GM19240 (cell line): ENCODE results near the gene PLEKHA7.

Experiments
- DNase-seq: peaks from one replicate; pipeline ENCODE4 v3.0.0; 2011; ENCODE audit warnings: low spot score; ENCODE audit not compliant: insufficient read length

The PLEKHA7 gene

DNA sequence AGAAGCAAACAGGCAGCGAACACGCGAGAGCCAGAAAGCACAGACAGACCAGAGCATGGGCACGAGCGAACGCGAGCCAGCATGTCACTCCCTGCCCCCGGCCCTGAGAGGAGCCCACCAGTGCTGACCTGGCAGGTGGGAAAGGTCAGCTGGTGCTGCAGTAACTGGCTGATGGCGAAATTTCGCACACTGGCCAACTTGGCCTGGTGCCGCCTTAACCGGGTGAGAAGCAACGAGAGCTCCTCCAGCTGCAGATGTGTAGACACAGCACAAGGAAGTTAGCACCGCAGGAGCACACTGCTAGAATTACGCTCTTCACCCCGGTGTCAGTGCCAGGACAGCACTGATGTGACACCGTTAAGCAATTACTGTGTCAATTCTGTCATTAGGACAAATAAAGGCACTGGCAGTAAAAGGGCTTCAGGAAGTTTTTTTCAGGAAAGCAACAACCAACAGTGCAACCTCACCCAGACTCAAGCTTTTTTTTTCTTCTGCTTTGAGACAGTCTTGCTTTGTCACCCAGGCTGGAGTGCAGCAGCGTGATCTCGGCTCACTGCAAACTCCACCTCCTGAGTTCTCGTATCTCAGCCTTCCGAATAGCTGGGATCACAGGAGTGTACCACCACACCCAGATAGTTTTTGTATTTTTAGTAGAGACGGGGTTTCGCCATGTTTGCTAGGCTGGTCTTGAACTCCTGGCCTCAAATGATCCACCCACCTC is 199.0 kb downstream of the PLEKHA7 start:
- no peak for DNase-seq

DNA sequence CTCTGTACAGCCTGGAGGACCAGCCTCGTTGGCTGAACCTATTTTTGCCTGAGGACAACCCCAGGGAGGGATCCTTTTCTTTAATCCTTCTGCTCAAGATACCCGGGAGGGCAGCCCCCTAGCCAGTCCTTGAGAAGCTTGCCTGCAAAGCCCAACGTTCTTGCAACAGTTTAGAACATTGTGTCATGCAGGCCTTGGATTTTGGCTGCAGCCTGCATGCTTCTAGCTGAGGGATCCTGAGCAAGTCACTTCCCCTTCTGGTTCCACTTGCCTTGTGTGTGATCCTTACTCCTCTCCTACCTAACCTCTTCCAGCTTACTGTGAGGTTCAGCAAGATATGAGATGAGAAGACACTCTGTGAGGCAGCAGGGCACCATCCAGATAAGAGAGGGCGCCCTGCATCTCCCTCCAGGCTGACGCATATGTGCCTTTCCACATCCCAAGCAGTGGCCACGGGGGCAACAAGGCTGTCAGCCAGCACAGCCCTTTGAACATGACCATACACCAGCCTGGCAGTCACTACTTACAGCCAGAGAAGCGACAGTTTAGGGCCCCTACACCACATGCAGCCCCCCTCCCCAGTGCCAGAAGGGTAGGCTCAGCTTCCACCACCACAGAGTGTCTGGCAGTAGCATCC is 199.7 kb downstream of the PLEKHA7 start:
- DNase-seq = no peak

GRCh38 chr11:16813126-16813525 is 201.1 kb downstream of the PLEKHA7 start:
- DNase-seq = no peak

DNA sequence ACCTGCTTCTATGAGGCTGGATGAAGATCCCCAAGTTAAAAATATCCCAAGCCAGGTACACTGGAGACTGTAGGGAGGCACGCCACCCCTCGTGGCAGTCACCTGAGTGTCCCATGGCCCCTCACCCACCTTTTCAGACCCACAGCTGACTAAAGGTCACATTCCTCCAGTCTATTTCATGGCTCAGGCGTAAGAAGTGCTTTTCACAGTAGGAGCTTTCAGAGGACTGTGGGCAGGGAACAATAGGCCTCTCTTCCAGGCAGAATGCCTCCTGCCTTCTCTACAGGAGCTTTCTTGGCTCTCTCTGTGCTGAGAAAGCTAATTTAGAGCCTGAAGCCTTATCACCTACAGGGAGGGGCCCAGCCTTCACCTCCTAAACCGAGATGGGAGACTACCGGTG is 201.9 kb downstream of the PLEKHA7 start:
- no peak for DNase-seq

- DNase-seq = no peak
Measured at GRCh38 chr11:16811136-16812020, 202.8 kb downstream of the PLEKHA7 start.

GRCh38 chr11:16809886-16810668 is 204.1 kb downstream of the PLEKHA7 start:
- DNase-seq = no peak

GRCh38 chr11:16807306-16807705 is 206.9 kb downstream of the PLEKHA7 start:
- no peak for DNase-seq

- no peak for DNase-seq
Measured at GRCh38 chr11:16806791-16807190, 207.4 kb downstream of the PLEKHA7 start.

GRCh38 chr11:16805938-16806337 is 208.3 kb downstream of the PLEKHA7 start:
- DNase-seq = no peak

- no peak for DNase-seq
Measured at GRCh38 chr11:16804104-16804947, 209.9 kb downstream of the PLEKHA7 start.

GRCh38 chr11:16801288-16801980 is 212.8 kb downstream of the PLEKHA7 start:
- no peak for DNase-seq

DNA sequence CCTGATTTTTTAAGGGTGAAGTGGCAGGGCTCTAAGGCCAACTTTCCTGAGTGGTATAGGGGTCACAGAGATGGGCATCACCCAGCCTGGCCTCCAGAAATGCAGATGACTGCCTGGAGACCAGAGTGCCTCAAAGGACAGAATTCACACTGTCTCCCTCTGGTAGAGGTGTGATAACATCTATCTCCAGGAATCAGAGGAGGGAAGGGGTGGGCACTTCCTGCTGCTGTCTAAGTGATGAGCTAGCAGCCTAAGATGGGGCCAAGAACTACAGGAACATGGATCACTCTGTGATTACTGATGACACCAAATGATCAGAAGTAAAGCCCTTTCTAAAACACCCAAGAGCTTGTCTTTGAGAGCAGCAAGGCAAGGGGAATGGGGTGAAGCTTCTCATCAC is 213.8 kb downstream of the PLEKHA7 start:
- DNase-seq = no peak

GRCh38 chr11:16799890-16800289 is 214.3 kb downstream of the PLEKHA7 start:
- no peak for DNase-seq

- no peak for DNase-seq
Measured at GRCh38 chr11:16799221-16799620, 215.0 kb downstream of the PLEKHA7 start.

- no peak for DNase-seq
Measured at GRCh38 chr11:16797776-16798175, 216.4 kb downstream of the PLEKHA7 start.

DNA sequence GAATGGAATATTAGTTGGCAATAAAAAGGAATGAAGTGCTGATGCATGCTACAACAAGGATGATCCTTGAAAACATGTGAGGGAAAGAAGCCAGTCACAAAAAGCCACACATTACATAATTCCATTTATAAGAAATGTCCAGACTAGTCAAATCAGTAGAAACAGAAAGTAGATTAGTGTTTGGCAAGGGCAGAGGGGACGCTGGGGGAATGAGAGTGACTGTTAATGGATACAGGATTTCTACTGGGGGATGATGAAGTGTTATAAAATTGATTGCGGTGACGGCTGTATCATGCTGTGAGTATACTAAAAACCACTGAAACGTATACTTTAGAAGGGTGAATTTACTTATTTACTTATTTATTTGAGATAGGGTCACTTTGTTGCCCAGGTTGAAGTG is 217.9 kb downstream of the PLEKHA7 start:
- no peak for DNase-seq

DNA sequence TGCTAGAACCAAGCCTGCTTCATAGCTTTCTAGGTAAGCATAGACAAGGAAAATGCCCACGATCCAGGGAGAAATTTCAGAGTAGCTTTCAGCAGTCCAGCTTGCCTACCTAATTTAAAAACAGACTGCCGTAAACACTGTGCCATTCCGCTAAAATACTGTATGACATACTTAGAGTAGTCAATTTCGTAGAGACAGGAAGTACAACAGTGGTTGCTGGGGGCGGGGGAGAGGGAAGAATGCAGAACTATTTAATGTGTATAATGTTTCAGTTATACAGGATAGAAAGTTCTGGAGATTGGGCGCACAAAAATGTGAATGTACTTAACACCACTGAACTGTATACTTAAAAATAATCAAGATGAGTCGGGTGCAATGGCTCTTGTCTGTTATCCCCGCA is 219.1 kb downstream of the PLEKHA7 start:
- DNase-seq = no peak

DNA sequence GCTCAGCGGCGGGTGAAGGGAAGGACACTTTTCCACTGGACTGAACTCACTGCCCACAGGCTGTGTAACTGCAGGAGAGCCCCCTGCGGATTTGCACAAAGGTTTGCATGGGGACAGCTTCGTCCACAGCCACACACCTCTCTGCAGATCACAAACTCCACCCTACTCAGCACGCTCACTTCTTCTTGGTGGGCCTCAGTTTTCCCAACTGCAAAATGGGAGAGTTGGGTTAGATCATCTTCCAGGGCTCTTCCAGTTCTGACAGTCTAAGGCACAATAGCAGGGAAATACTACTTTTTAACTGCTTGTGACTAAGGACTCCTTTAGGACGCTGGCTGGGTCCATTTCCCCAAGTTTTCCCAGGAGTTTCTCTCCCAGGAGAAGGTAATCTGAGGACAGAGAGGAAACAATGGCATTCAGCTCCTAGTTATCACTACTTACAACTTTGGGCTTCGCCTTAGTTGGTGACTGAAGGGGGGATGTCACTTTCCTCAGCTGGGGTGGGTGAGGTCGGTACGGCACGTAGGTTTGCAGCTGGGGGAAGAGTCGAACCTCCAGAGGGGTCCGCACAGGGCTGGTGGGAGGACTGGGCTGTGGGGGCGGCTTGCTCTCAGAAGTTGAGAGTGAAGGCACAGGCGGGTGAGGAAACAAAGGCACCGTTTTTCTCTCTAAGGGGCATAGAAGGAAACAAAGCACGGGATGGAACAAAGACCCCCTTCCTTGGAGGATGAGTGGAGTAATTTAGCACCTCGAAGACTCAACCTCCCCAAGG is 220.0 kb downstream of the PLEKHA7 start:
- no peak for DNase-seq

DNA sequence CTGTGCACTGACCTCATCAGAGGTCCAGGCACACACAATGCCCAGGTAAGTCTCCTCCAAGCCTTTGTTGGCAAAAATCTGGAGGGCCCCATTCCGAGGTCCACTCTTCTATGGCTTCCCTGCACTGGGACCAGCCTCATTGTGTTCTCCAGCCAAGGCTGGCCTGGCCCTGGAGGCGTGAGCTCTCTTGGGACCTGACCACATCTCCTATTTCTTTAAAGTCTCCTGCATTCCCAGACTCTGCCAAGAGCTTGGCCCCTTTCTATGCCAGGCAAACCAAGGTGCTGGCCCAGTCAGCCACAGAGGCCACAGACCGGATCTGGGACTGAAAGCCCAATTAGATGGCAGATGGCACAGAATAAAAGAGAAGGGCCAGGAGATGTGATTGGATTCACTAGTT is 220.7 kb downstream of the PLEKHA7 start:
- DNase-seq = no peak
